ENCODE measurements around the gene KRT86. TPM values are rescaled to one million over a fixed set of nuclear protein-coding genes. Genes with fewer than 3 reads are reported as not detected.

The KRT86 gene
- total RNA-seq, 2 donors from 2014 or later = 0.43 TPM; not detected in 1

- DNase-seq (ENCODE audit: low spot score) (peak; percentile 81), ATAC-seq (peak; percentile 95 to 96)
- peaks cover 13 to 31% of the 10 kb centered on the region in 2 donors for H3K4me1 Mint-ChIP-seq (ENCODE audit: low read depth in 2 of 2)
- H3K9me3 Mint-ChIP-seq = no peaks in the 10 kb centered on the region
- no peaks in the 10 kb centered on the region for H3K36me3 Mint-ChIP-seq
- peak overlapping the region; percentile 70 for H3K4me3 Mint-ChIP-seq
- peak overlapping the region; percentile 80 to 98 for H3K27ac Mint-ChIP-seq
- H3K27me3 Mint-ChIP-seq = peaks cover under 1 to 8% of the 10 kb centered on the region in 2 donors
Measured at GRCh38 chr12:52243856-52244614, 30.4 kb upstream of the KRT86 start.

- H3K36me3 Mint-ChIP-seq = no peaks in the 10 kb centered on the region
- ATAC-seq = peak in 1 of 2 donors; percentile 7
- H3K4me3 Mint-ChIP-seq = peak overlapping the region; percentile 70
- H3K27me3 Mint-ChIP-seq = peaks cover 6 to 11% of the 10 kb centered on the region in 2 donors
- no peaks in the 10 kb centered on the region for H3K9me3 Mint-ChIP-seq
- peaks cover 15 to 34% of the 10 kb centered on the region in 2 donors for H3K4me1 Mint-ChIP-seq (ENCODE audit: low read depth in 2 of 2)
- no peak for DNase-seq (ENCODE audit: low spot score)
- H3K27ac Mint-ChIP-seq = peak overlapping the region; percentile 80 to 98
Measured at GRCh38 chr12:52244615-52244994, 29.8 kb upstream of the KRT86 start.

GRCh38 chr12:52245259-52245961 is 29.0 kb upstream of the KRT86 start:
- H3K27me3 Mint-ChIP-seq = peaks cover 12 to 16% of the 10 kb centered on the region in 2 donors
- no peaks in the 10 kb centered on the region for H3K9me3 Mint-ChIP-seq
- H3K4me3 Mint-ChIP-seq = no peak overlapping the region
- ATAC-seq (no peak), DNase-seq (ENCODE audit: low spot score) (no peak)
- H3K4me1 Mint-ChIP-seq (ENCODE audit: low read depth in 2 of 2) = peaks cover 20 to 39% of the 10 kb centered on the region in 2 donors
- no peaks in the 10 kb centered on the region for H3K36me3 Mint-ChIP-seq
- peak overlapping the region; percentile 80 to 98 for H3K27ac Mint-ChIP-seq

- DNase-seq (ENCODE audit: low spot score) = no peak
- H3K4me1 Mint-ChIP-seq (ENCODE audit: low read depth in 2 of 2) = peaks cover 20 to 39% of the 10 kb centered on the region in 2 donors
Measured at GRCh38 chr12:52245962-52246569, 28.4 kb upstream of the KRT86 start.

GRCh38 chr12:52246720-52247621 is 27.5 kb upstream of the KRT86 start:
- Mint-ChIP-seq H3K4me1 (ENCODE audit: low read depth in 2 of 2) (peaks cover 29 to 47% of the 10 kb centered on the region in 2 donors), H3K4me3 (no peak overlapping the region), H3K36me3 (no peaks in the 10 kb centered on the region), H3K27me3 (peaks cover 12 to 20% of the 10 kb centered on the region in 2 donors), H3K9me3 (no peaks in the 10 kb centered on the region), H3K27ac (peak overlapping the region; percentile 27 to 89)
- ATAC-seq (no peak), DNase-seq (ENCODE audit: low spot score) (no peak)

More at GRCh38 chr12:52245962-52246569, 28.4 kb upstream of the KRT86 start:
- Mint-ChIP-seq H3K27ac (peak overlapping the region in 1 of 2 donors; percentile 78), H3K4me3 (no peak overlapping the region), H3K27me3 (peaks cover 12 to 18% of the 10 kb centered on the region in 2 donors), H3K36me3 (no peaks in the 10 kb centered on the region), H3K9me3 (no peaks in the 10 kb centered on the region)
- no peak for ATAC-seq

GRCh38 chr12:52247622-52248540 is 26.6 kb upstream of the KRT86 start:
- ATAC-seq (no peak), DNase-seq (ENCODE audit: low spot score) (no peak)
- Mint-ChIP-seq H3K27ac (peak overlapping the region; percentile 27 to 89), H3K9me3 (no peaks in the 10 kb centered on the region), H3K4me1 (ENCODE audit: low read depth in 2 of 2) (peaks cover 30 to 51% of the 10 kb centered on the region in 2 donors), H3K4me3 (no peak overlapping the region), H3K36me3 (no peaks in the 10 kb centered on the region), H3K27me3 (peaks cover 12 to 20% of the 10 kb centered on the region in 2 donors)

- no peak overlapping the region for H3K4me3 Mint-ChIP-seq
- peaks cover 12 to 23% of the 10 kb centered on the region in 2 donors for H3K27me3 Mint-ChIP-seq
- ATAC-seq (no peak), DNase-seq (ENCODE audit: low spot score) (no peak)
- H3K4me1 Mint-ChIP-seq (ENCODE audit: low read depth in 2 of 2) = peaks cover 25 to 49% of the 10 kb centered on the region in 2 donors
- no peaks in the 10 kb centered on the region for H3K36me3 Mint-ChIP-seq
- no peaks in the 10 kb centered on the region for H3K9me3 Mint-ChIP-seq
- H3K27ac Mint-ChIP-seq = peak overlapping the region in 1 of 2 donors; percentile 4
Measured at GRCh38 chr12:52248541-52249461, 25.6 kb upstream of the KRT86 start.

- H3K36me3 Mint-ChIP-seq = no peaks in the 10 kb centered on the region
Measured at GRCh38 chr12:52249511-52250047, 24.9 kb upstream of the KRT86 start.

GRCh38 chr12:52250048-52250990 is 24.1 kb upstream of the KRT86 start:
- Mint-ChIP-seq H3K4me3 (no peak overlapping the region), H3K4me1 (ENCODE audit: low read depth in 2 of 2) (peaks cover 17 to 38% of the 10 kb centered on the region in 2 donors), H3K27ac (peak overlapping the region in 1 of 2 donors; percentile 4), H3K9me3 (no peaks in the 10 kb centered on the region), H3K27me3 (peaks cover 15 to 24% of the 10 kb centered on the region in 2 donors), H3K36me3 (no peaks in the 10 kb centered on the region)
- ATAC-seq = no peak
- no peak for DNase-seq (ENCODE audit: low spot score)

More at GRCh38 chr12:52249511-52250047, 24.9 kb upstream of the KRT86 start:
- no peak overlapping the region for H3K4me3 Mint-ChIP-seq
- H3K27ac Mint-ChIP-seq = peak overlapping the region in 1 of 2 donors; percentile 4
- no peaks in the 10 kb centered on the region for H3K9me3 Mint-ChIP-seq
- DNase-seq (ENCODE audit: low spot score) (no peak), ATAC-seq (no peak)
- H3K27me3 Mint-ChIP-seq = peaks cover 12 to 23% of the 10 kb centered on the region in 2 donors
- H3K4me1 Mint-ChIP-seq (ENCODE audit: low read depth in 2 of 2) = peaks cover 17 to 41% of the 10 kb centered on the region in 2 donors

GRCh38 chr12:52251367-52252051 is 22.9 kb upstream of the KRT86 start:
- peak; percentile 74 to 76 for ATAC-seq
- Mint-ChIP-seq H3K27me3 (peaks cover 27 to 36% of the 10 kb centered on the region in 2 donors), H3K36me3 (no peaks in the 10 kb centered on the region), H3K9me3 (no peaks in the 10 kb centered on the region), H3K27ac (peak overlapping the region; percentile 4 to 9), H3K4me1 (ENCODE audit: low read depth in 2 of 2) (peaks cover 17 to 30% of the 10 kb centered on the region in 2 donors), H3K4me3 (peak overlapping the region; percentile 32)
- DNase-seq (ENCODE audit: low spot score) = no peak

All from natural killer cell treated with Interleukin-12 subunit alpha and Interleukin-12 subunit beta and Interleukin-15 and Interleukin-18, amount 100 ng/mL, for 72 hours (primary cell).